Activated CD4-positive, alpha-beta T cell treated with anti-CD3 and anti-CD28 coated beads, Interleukin-2, amount 50 U/mL, for 4 hours (primary cell): Measurements from ENCODE around the gene SINHCAF.

ENCODE experiments used
- DNase-seq, 2 experiments: peaks; one replicate each; pipeline ENCODE4 v3.0.0-alpha.2; 2020

SINHCAF gene

GRCh38 chr12:31326736-31327659 is 1.0 kb upstream of the SINHCAF start:
- no peak for DNase-seq

GRCh38 chr12:31325524-31325875 is 450 bp downstream of the SINHCAF start:
- DNase-seq, result peak; percentile 26 to 29

- DNase-seq, result peak; percentile 38 to 41
These were observed 966 bp downstream of the SINHCAF start for GRCh38 chr12:31324845-31325523.

- DNase-seq, result peak; percentile 65 to 66
These were observed 1.7 kb downstream of the SINHCAF start for GRCh38 chr12:31324116-31324844.

- DNase-seq, result peak; percentile 36 to 45
These were observed 2.4 kb downstream of the SINHCAF start for GRCh38 chr12:31323391-31324115.

- DNase-seq, result no peak
These were observed 3.1 kb downstream of the SINHCAF start for GRCh38 chr12:31322801-31323207.

- no peak for DNase-seq
These were observed 4.1 kb downstream of the SINHCAF start for GRCh38 chr12:31321897-31322228.

- DNase-seq, result no peak
These were observed 4.6 kb downstream of the SINHCAF start for GRCh38 chr12:31321186-31321896.

GRCh38 chr12:31318657-31319269 is 7.2 kb downstream of the SINHCAF start:
- DNase-seq, result no peak

- no peak for DNase-seq
These were observed 8.2 kb downstream of the SINHCAF start for GRCh38 chr12:31317471-31318395.

- DNase-seq, result no peak
These were observed 9.1 kb downstream of the SINHCAF start for GRCh38 chr12:31316891-31317290.

GRCh38 chr12:31315784-31316465 is 10.0 kb downstream of the SINHCAF start:
- no peak for DNase-seq

- no peak for DNase-seq
These were observed 10.8 kb downstream of the SINHCAF start for GRCh38 chr12:31315044-31315715.

- DNase-seq, result no peak
These were observed 13.5 kb downstream of the SINHCAF start for GRCh38 chr12:31312431-31312830.

- DNase-seq, result no peak
These were observed 14.2 kb downstream of the SINHCAF start for GRCh38 chr12:31311634-31312258.

GRCh38 chr12:31310488-31310887 is 15.5 kb downstream of the SINHCAF start:
- DNase-seq, result no peak

GRCh38 chr12:31309279-31309678 is 16.7 kb downstream of the SINHCAF start:
- no peak for DNase-seq

GRCh38 chr12:31308116-31308515 is 17.8 kb downstream of the SINHCAF start:
- no peak for DNase-seq

GRCh38 chr12:31306866-31307265 is 19.1 kb downstream of the SINHCAF start:
- no peak for DNase-seq
